HepG2 (cell line): ENCODE data around the gene CSNK1D. TPM values are rescaled to one million over a fixed set of nuclear protein-coding genes. Genes with fewer than 3 reads are reported as not detected.

Experiments used
- ATF7 ChIP-seq, 2 experiments: fragments of 450-650 bp in 1 of 2; sonication (generic) in 1 of 2; formaldehyde crosslinking in 1 of 2; IDR thresholded peaks; 2 replicates each; pipeline versions ENCODE4 v1.4.0 to v1.6.1; 2016 to 2020; ENCODE audit warnings: antibody characterized with exemption in 1 of 2, mild to moderate bottlenecking in 1 of 2, missing genetic modification reagents in 1 of 2
- CAMTA2 ChIP-seq: sonication (generic); formaldehyde crosslinking; IDR thresholded peaks from 2 replicates; pipeline ENCODE4 v1.4.0; 2020; ENCODE audit warnings: mild to moderate bottlenecking, missing genetic modification reagents, borderline replicate concordance
- CHD4 ChIP-seq: fragments of 200-600 bp; sonication (generic); IDR thresholded peaks from 2 replicates; pipeline ENCODE4 v1.7.0; 2017; ENCODE audit warnings: mild to moderate bottlenecking, low read length, borderline replicate concordance
- ELF3 ChIP-seq: IDR thresholded peaks from 2 replicates; pipeline ENCODE4 v1.6.1; 2016; ENCODE audit warnings: missing genetic modification reagents, missing compliant biosample characterization
- IKZF1 ChIP-seq: fragments of 450-650 bp; IDR thresholded peaks from 2 replicates; pipeline ENCODE4 v1.7.1; 2016
- KDM5B ChIP-seq: sonication (generic); formaldehyde crosslinking; IDR thresholded peaks from 2 replicates; pipeline ENCODE4 v1.4.0; 2020; ENCODE audit warnings: missing genetic modification reagents, mild to moderate bottlenecking, borderline replicate concordance
- LCORL ChIP-seq, 2 experiments: fragments of 450-650 bp in 1 of 2; sonication (generic) in 1 of 2; formaldehyde crosslinking in 1 of 2; IDR thresholded peaks; 2 replicates each; pipeline versions ENCODE4 v1.5.0 to v1.6.1; 2017 to 2020; ENCODE audit warnings: antibody characterized with exemption in 1 of 2, missing genetic modification reagents in 1 of 2
- MYC ChIP-seq: sonication (generic); formaldehyde crosslinking; IDR thresholded peaks from 2 replicates; pipeline ENCODE4 v1.9.0; 2021; ENCODE audit warnings: missing genetic modification reagents, borderline replicate concordance
- NBN ChIP-seq: fragments of 450-650 bp; conservative IDR thresholded peaks from 2 replicates; pipeline ENCODE4 v1.6.1; 2017
- SMARCE1 ChIP-seq: fragments of 450-650 bp; IDR thresholded peaks from 2 replicates; pipeline ENCODE4 v1.6.1; 2017; ENCODE audit warnings: borderline replicate concordance
- TCF12 ChIP-seq, 2 experiments: fragments of 450-650 bp in 1 of 2; sonication (generic) in 1 of 2; formaldehyde crosslinking in 1 of 2; IDR thresholded peaks; 2 replicates each; pipeline versions ENCODE4 v1.6.1 to v1.8.0; 2017 to 2022; ENCODE audit warnings: antibody characterized with exemption in 1 of 2, mild to moderate bottlenecking in 1 of 2, missing genetic modification reagents in 1 of 2, moderate library complexity in 1 of 2
- UBTF ChIP-seq: sonication (generic); formaldehyde crosslinking; IDR thresholded peaks from 2 replicates; pipeline ENCODE4 v1.4.0; 2020; ENCODE audit warnings: mild to moderate bottlenecking, missing genetic modification reagents
- YY1 ChIP-seq: IDR thresholded peaks from 2 replicates; pipeline ENCODE4 v1.6.1; 2011; ENCODE audit warnings: low read length, low read depth, moderate library complexity, mild to moderate bottlenecking; ENCODE audit not compliant: insufficient read depth, insufficient replicate concordance
- ZFP41 ChIP-seq: sonication (generic); formaldehyde crosslinking; IDR thresholded peaks from 2 replicates; pipeline ENCODE4 v1.4.0; 2020; ENCODE audit warnings: mild to moderate bottlenecking, missing genetic modification reagents, borderline replicate concordance
- ZNF281 ChIP-seq: sonication (generic); formaldehyde crosslinking; IDR thresholded peaks from 2 replicates; pipeline ENCODE4 v1.4.0; 2020; ENCODE audit warnings: missing genetic modification reagents, borderline replicate concordance
- ZNF430 ChIP-seq: sonication (generic); formaldehyde crosslinking; IDR thresholded peaks from 2 replicates; pipeline ENCODE4 v1.9.0; 2021; ENCODE audit warnings: mild to moderate bottlenecking, missing genetic modification reagents
- ZNF468 ChIP-seq: sonication (generic); formaldehyde crosslinking; IDR thresholded peaks from 2 replicates; pipeline ENCODE4 v1.8.0; 2022; ENCODE audit warnings: mild to moderate bottlenecking, moderate library complexity, missing genetic modification reagents
- ZNF496 ChIP-seq: sonication (generic); formaldehyde crosslinking; IDR thresholded peaks from 2 replicates; pipeline ENCODE4 v1.8.1; 2023; ENCODE audit warnings: mild to moderate bottlenecking, moderate library complexity, missing genetic modification reagents; ENCODE audit not compliant: insufficient replicate concordance
- ZNF691 ChIP-seq: sonication (generic); formaldehyde crosslinking; IDR thresholded peaks from 2 replicates; pipeline ENCODE4 v1.4.0; 2020; ENCODE audit warnings: missing genetic modification reagents, low read depth, mild to moderate bottlenecking, borderline replicate concordance
- ZNF749 ChIP-seq: sonication (generic); formaldehyde crosslinking; IDR thresholded peaks from 2 replicates; pipeline ENCODE4 v1.8.0; 2022; ENCODE audit warnings: mild to moderate bottlenecking, missing genetic modification reagents, moderate library complexity, borderline replicate concordance
- ZSCAN21 ChIP-seq: sonication (generic); formaldehyde crosslinking; IDR thresholded peaks from 2 replicates; pipeline ENCODE4 v1.8.0; 2022; ENCODE audit warnings: mild to moderate bottlenecking, missing genetic modification reagents, moderate library complexity, borderline replicate concordance
- polyA plus RNA-seq, 8 experiments: library from polyadenylated mRNA; depleted of rRNA in 3 of 8; stranded (reverse) in 7 of 8; unstranded in 1 of 8; fragments of >200 nt; fragmentation: Illumina TruSeq in 4 of 8; extraction: Trizol in 4 of 8; gene quantifications; 2 replicates each; pipeline versions ENCODE4 v1.2.1 to v1.2.3, GENCODE V29; 2011 to 2016; ENCODE audit warnings: low read depth in 4 of 8, missing spikeins in 1 of 8, mixed read lengths in 1 of 8; ENCODE audit not compliant: insufficient read depth in 1 of 8
- total RNA-seq, 5 experiments: library from RNA; depleted of rRNA; stranded (reverse); fragments of >200 nt; fragmentation: Illumina TruSeq; extraction: Trizol; gene quantifications; 2 replicates each; pipeline ENCODE4 v1.2.3, GENCODE V29; 2016; ENCODE audit warnings: low read depth in 1 of 5

CSNK1D gene
- total and polyA plus RNA-seq, 2 of the 13 experiments (the other 11 are each of a cell fraction or from before 2014, with no cell fraction given), result 31.5 to 128 TPM

- TF ChIP-seq ZNF749 (CRISPR knock-in tag), result peak; percentile 63; the same call in 1 of the 2 replicates
- TF ChIP-seq ZFP41, result no peak
- peak; percentile 64; the same call in 1 of the 2 replicates for TF ChIP-seq KDM5B (CRISPR knock-in tag)
- peak; percentile 82; the same call in 1 of the 2 replicates for TF ChIP-seq CAMTA2 (CRISPR knock-in tag)
- no peak for TF ChIP-seq IKZF1
- TF ChIP-seq ELF3, result peak; percentile 30; the same call in 1 of the 2 replicates
- no peak for TF ChIP-seq SMARCE1
- no peak for TF ChIP-seq TCF12 (IDR thresholded peaks at IDR 0.05)
- peak; percentile 58; the same call in 1 of the 2 replicates for TF ChIP-seq TCF12 (CRISPR knock-in tag; IDR thresholded peaks at IDR 0.05)
- no peak for TF ChIP-seq ZNF496 (CRISPR knock-in tag)
- TF ChIP-seq ZSCAN21, result peak; percentile 82; the same call in 1 of the 2 replicates
- no peak for TF ChIP-seq ZNF691 (CRISPR knock-in tag)
- no peak for TF ChIP-seq ZNF281 (CRISPR knock-in tag)
- no peak for TF ChIP-seq LCORL (IDR thresholded peaks at IDR 0.05)
- TF ChIP-seq LCORL (CRISPR knock-in tag; IDR thresholded peaks at IDR 0.05), result peak; percentile 64; the same call in 1 of the 2 replicates
- TF ChIP-seq MYC (CRISPR knock-in tag), result no peak
- TF ChIP-seq ZNF468 (CRISPR knock-in tag), result peak; percentile 68; the same call in 1 of the 2 replicates
- TF ChIP-seq ZNF430 (CRISPR knock-in tag), result peak; percentile 33; the same call in 1 of the 2 replicates
- TF ChIP-seq YY1, result peak; percentile 61
- TF ChIP-seq CHD4, result peak; percentile 75
- TF ChIP-seq NBN, result no peak
- TF ChIP-seq ATF7 (IDR thresholded peaks at IDR 0.05), result no peak
- 0 out of 2 replicates have a peak, but pooled peaks have one; percentile 31 for TF ChIP-seq ATF7 (CRISPR knock-in tag; IDR thresholded peaks at IDR 0.05)
- peak; percentile 27; the same call in 1 of the 2 replicates for TF ChIP-seq UBTF (CRISPR knock-in tag)
These were observed 47.7 kb upstream of the CSNK1D start (continued) for GRCh38 chr17:82320956-82321927.
